ENCODE measurements around the gene GBE1. TPM values are rescaled to one million over a fixed set of nuclear protein-coding genes. Genes with fewer than 3 reads are reported as not detected.

The GBE1 gene
- total and polyA plus RNA-seq, 8 donors: 3.7 to 14.1 (median 9.0) TPM

DNA sequence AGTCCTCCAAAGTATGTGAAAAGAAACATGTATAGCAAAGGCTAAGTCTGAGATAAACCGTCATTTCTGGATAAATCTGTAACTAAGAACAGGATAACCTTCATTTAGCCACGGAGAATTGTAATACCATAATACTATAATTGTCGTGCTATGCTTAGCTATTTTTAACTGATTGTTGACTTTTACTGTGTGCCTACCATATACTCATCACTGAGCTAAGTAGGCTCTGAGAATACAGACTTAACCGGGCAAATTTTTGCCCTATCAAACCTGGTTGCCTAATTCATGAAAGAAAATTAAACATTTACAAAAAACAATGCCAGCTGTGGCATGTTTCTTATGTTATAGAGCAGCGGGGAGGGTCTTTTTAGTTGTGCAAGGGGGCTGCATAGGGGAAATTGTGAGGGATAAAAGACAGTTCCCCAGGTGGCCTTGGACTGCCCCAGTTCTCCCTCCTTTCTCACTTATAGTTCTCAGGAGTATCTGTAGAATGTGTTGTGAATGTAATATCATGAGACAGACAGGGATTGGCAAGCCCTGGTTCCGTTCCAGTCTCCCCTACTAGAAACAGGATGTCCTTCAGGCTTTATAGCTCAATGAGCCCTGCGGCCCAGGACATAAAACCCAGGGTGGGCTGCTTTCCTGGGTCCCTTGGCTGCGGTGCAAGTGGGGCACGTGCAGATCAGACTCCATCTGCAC is 318.5 kb downstream of the GBE1 start:
- TF ChIP-seq, protein P1, sequence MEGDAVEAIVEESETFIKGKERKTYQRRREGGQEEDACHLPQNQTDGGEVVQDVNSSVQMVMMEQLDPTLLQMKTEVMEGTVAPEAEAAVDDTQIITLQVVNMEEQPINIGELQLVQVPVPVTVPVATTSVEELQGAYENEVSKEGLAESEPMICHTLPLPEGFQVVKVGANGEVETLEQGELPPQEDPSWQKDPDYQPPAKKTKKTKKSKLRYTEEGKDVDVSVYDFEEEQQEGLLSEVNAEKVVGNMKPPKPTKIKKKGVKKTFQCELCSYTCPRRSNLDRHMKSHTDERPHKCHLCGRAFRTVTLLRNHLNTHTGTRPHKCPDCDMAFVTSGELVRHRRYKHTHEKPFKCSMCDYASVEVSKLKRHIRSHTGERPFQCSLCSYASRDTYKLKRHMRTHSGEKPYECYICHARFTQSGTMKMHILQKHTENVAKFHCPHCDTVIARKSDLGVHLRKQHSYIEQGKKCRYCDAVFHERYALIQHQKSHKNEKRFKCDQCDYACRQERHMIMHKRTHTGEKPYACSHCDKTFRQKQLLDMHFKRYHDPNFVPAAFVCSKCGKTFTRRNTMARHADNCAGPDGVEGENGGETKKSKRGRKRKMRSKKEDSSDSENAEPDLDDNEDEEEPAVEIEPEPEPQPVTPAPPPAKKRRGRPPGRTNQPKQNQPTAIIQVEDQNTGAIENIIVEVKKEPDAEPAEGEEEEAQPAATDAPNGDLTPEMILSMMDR (IDR thresholded peaks at IDR 0.05): no peak
- Histone ChIP-seq H3K4me1 (no peaks in the 10 kb centered on the region), H3K36me3 (no peaks in the 10 kb centered on the region), H3K27me3 (no peaks in the 10 kb centered on the region), H3K27ac (no peak overlapping the region), H3K9me3 (no peaks in the 10 kb centered on the region), H3K4me3 (no peak overlapping the region)
- ATAC-seq: peak in 2 of 4 donors; percentile 11 to 21
- no peak for DNase-seq
- intact Hi-C loops (cut with DNase I): no loop called here
- WGBS, 2 donors: 60 to 62% methylated on average over 9 of the region's 9 CpGs
- FAIRE-seq: no peak

DNA sequence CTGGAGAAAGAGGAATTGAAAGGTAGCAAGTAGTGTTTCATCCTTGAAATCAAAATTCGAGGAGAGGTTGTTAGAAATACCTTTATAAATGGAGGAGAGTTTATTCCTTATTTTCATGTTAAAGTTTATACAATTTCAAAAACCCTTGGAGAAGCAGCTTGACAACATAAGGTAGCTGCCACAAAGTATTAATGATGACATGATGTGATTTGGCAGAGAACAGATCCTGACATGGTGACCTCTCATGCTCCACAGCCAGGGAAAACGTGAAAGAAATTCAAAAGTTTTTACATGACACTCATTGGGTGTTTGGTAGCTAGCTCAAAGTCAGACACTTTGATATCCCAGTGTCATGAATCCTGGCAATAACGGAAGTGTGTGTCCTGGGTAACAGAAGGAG is 320.8 kb downstream of the GBE1 start:
- H3K27ac ChIP-seq: no peak overlapping the region

More for the DNA sequence above, 320.8 kb downstream of the GBE1 start:
- WGBS, 2 donors: 47 to 49% methylated on average over 3 of the region's 3 CpGs
- no peak for DNase-seq
- Histone ChIP-seq H3K4me1 (no peaks in the 10 kb centered on the region), H3K9me3 (no peaks in the 10 kb centered on the region), H3K4me3 (no peak overlapping the region), H3K36me3 (no peaks in the 10 kb centered on the region), H3K27me3 (no peaks in the 10 kb centered on the region)
- FAIRE-seq: no peak
- TF ChIP-seq, protein P1 (IDR thresholded peaks at IDR 0.05): no peak
- intact Hi-C loops (cut with DNase I): no loop called here
- ATAC-seq: no peak
